ENCODE results near the gene DAPK1.

Gene DAPK1

DNA sequence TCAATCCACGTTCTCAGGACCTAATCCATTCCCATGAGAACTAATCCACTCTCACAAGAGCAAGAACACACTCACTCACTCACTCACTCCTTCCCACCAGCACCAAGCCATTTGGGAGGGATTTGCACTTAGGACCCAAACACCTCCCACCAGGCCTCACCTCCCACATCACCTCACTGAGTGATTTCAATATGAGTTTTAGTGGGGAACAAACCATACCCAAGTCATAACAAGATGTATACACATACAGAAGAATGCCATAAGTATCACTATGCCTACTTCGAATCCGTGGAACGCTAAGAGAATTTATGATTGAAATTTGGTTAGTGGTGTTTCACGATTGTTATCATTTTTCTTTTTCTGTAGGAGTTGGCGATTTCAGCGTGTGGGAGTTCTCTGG lies 199.0 kb downstream of the DAPK1 start:
- no peak for TF ChIP-seq EZH2 (IDR thresholded peaks at IDR 0.05; ENCODE audit: borderline replicate concordance, low read length)
- TF ChIP-seq, protein P1, sequence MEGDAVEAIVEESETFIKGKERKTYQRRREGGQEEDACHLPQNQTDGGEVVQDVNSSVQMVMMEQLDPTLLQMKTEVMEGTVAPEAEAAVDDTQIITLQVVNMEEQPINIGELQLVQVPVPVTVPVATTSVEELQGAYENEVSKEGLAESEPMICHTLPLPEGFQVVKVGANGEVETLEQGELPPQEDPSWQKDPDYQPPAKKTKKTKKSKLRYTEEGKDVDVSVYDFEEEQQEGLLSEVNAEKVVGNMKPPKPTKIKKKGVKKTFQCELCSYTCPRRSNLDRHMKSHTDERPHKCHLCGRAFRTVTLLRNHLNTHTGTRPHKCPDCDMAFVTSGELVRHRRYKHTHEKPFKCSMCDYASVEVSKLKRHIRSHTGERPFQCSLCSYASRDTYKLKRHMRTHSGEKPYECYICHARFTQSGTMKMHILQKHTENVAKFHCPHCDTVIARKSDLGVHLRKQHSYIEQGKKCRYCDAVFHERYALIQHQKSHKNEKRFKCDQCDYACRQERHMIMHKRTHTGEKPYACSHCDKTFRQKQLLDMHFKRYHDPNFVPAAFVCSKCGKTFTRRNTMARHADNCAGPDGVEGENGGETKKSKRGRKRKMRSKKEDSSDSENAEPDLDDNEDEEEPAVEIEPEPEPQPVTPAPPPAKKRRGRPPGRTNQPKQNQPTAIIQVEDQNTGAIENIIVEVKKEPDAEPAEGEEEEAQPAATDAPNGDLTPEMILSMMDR (IDR thresholded peaks at IDR 0.05; ENCODE audit: low read length), result no peak
- Histone ChIP-seq H3K4me3 (ENCODE audit: low read depth, low read length, poor library complexity, severe bottlenecking) (no peak overlapping the region), H4K20me1 (ENCODE audit: insufficient read depth, low read length) (no peaks in the 10 kb centered on the region), H2AFZ (ENCODE audit: low read length) (no peak overlapping the region), H3K4me2 (ENCODE audit: low read length) (no peak overlapping the region), H3K27ac (ENCODE audit: low read depth, low read length, poor library complexity, severe bottlenecking) (no peak overlapping the region), H3K79me2 (ENCODE audit: insufficient read depth, low read length) (no peaks in the 10 kb centered on the region), H3K36me3 (ENCODE audit: insufficient read depth, low read length) (no peaks in the 10 kb centered on the region), H3F3A (ENCODE audit: insufficient read depth, low read length) (no peaks in the 10 kb centered on the region), H3K27me3 (ENCODE audit: insufficient read depth, low read length) (no peaks in the 10 kb centered on the region), H3K9me3 (ENCODE audit: low read length) (no peaks in the 10 kb centered on the region), H3K4me1 (ENCODE audit: insufficient read depth, low read length, severe bottlenecking) (no peaks in the 10 kb centered on the region), H3K9ac (ENCODE audit: low read length) (no peak overlapping the region), H3K9me2 (ENCODE audit: low read depth, low read length) (no peaks in the 10 kb centered on the region)

- H3K4me2 ChIP-seq (ENCODE audit: low read length), result no peak overlapping the region
- H3K27me3 ChIP-seq (ENCODE audit: insufficient read depth, low read length), result no peaks in the 10 kb centered on the region
- no peaks in the 10 kb centered on the region for H4K20me1 ChIP-seq (ENCODE audit: insufficient read depth, low read length)
- no peak overlapping the region for H3K4me3 ChIP-seq (ENCODE audit: low read depth, low read length, poor library complexity, severe bottlenecking)
- no peaks in the 10 kb centered on the region for H3K9me3 ChIP-seq (ENCODE audit: low read length)
- no peaks in the 10 kb centered on the region for H3F3A ChIP-seq (ENCODE audit: insufficient read depth, low read length)
- no peak overlapping the region for H3K27ac ChIP-seq (ENCODE audit: low read depth, low read length, poor library complexity, severe bottlenecking)
- H3K4me1 ChIP-seq (ENCODE audit: insufficient read depth, low read length, severe bottlenecking), result no peaks in the 10 kb centered on the region
- TF ChIP-seq, protein P1 (IDR thresholded peaks at IDR 0.05; ENCODE audit: low read length), result no peak
- TF ChIP-seq EZH2 (IDR thresholded peaks at IDR 0.05; ENCODE audit: borderline replicate concordance, low read length), result no peak
- H3K9me2 ChIP-seq (ENCODE audit: low read depth, low read length), result no peaks in the 10 kb centered on the region
- H3K36me3 ChIP-seq (ENCODE audit: insufficient read depth, low read length), result no peaks in the 10 kb centered on the region
- no peak overlapping the region for H3K9ac ChIP-seq (ENCODE audit: low read length)
- no peaks in the 10 kb centered on the region for H3K79me2 ChIP-seq (ENCODE audit: insufficient read depth, low read length)
- H2AFZ ChIP-seq (ENCODE audit: low read length), result no peak overlapping the region
Measured at GRCh38 chr9:87698069-87698809, 200.6 kb downstream of the DAPK1 start.

DNA sequence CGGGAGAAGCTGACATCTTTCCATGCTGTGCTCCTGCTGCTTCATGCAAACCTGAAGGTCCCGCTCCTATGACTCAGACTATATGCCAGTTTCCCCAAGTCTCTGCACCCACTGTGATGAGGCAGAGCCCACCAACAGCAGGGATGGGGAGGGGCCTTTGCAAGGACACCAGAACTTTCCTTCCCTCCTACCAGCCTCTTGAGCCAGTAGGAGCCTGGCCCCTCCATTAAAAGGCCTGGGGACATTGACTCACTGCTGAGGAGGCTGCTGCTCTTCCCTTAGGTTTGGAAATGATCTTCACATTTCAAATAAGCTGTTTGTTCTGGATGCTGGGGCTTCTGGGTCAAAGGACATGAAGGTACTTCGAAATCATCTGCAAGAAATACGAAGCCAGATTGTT lies 202.2 kb downstream of the DAPK1 start:
- TF ChIP-seq EZH2 (IDR thresholded peaks at IDR 0.05; ENCODE audit: borderline replicate concordance, low read length), result no peak
- TF ChIP-seq, protein P1 (IDR thresholded peaks at IDR 0.05; ENCODE audit: low read length), result no peak
- Histone ChIP-seq H3K36me3 (ENCODE audit: insufficient read depth, low read length) (no peaks in the 10 kb centered on the region), H3K9ac (ENCODE audit: low read length) (no peak overlapping the region), H3K27me3 (ENCODE audit: insufficient read depth, low read length) (no peaks in the 10 kb centered on the region), H3K79me2 (ENCODE audit: insufficient read depth, low read length) (no peaks in the 10 kb centered on the region), H4K20me1 (ENCODE audit: insufficient read depth, low read length) (no peaks in the 10 kb centered on the region), H2AFZ (ENCODE audit: low read length) (no peak overlapping the region), H3K4me2 (ENCODE audit: low read length) (no peak overlapping the region), H3K27ac (ENCODE audit: low read depth, low read length, poor library complexity, severe bottlenecking) (no peak overlapping the region), H3K9me3 (ENCODE audit: low read length) (no peaks in the 10 kb centered on the region), H3K4me1 (ENCODE audit: insufficient read depth, low read length, severe bottlenecking) (no peaks in the 10 kb centered on the region), H3F3A (ENCODE audit: insufficient read depth, low read length) (no peaks in the 10 kb centered on the region), H3K9me2 (ENCODE audit: low read depth, low read length) (no peaks in the 10 kb centered on the region), H3K4me3 (ENCODE audit: low read depth, low read length, poor library complexity, severe bottlenecking) (no peak overlapping the region)

Measured in OCI-LY1 (cell line).